K562 (cell line): ENCODE measurements around the gene NCOA6. TPM values are rescaled to one million over a fixed set of nuclear protein-coding genes. Genes with fewer than 3 reads are reported as not detected.

Source experiments
- MTA3 ChIP-seq: fragments of 450-650 bp; formaldehyde crosslinking; IDR thresholded peaks from 2 replicates; pipeline ENCODE4 v1.6.1; 2017; ENCODE audit warnings: mild to moderate bottlenecking, borderline replicate concordance
- ZBTB43 ChIP-seq: sonication (generic); formaldehyde crosslinking; IDR thresholded peaks from 2 replicates; pipeline ENCODE4 v1.8.0; 2023; ENCODE audit warnings: mild to moderate bottlenecking, missing genetic modification reagents
- ZNF384 ChIP-seq: IDR thresholded peaks from 2 replicates; pipeline ENCODE4 v1.6.1; 2012; ENCODE audit warnings: low read depth, low read length, improper control_type of control experiment
- polyA plus RNA-seq, 8 experiments: library from polyadenylated mRNA; depleted of rRNA in 4 of 8; stranded (reverse) in 5 of 8; unstranded in 3 of 8; fragments of >200 nt; fragmentation: Nextera tagmentation in 2 of 8; fragmentation: Illumina TruSeq in 1 of 8; extraction: Ambion mirVana in 2 of 8; extraction: Trizol in 1 of 8; gene quantifications; 2 replicates each; pipeline versions ENCODE4 v1.2.1 to v1.2.3, GENCODE V29; 2011 to 2014; ENCODE audit warnings: inconsistent platforms in 1 of 8, missing spikeins in 1 of 8
- total RNA-seq, 7 experiments: library from RNA; depleted of rRNA in 6 of 7; stranded (reverse); fragments of >200 nt in 6 of 7; fragmentation: Illumina TruSeq in 2 of 7; extraction: Trizol in 2 of 7; gene quantifications; 2 replicates each; pipeline versions ENCODE4 v1.2.1 to v1.2.3, GENCODE V29; 2011 to 2021; ENCODE audit warnings: low replicate concordance in 1 of 7
- TF ChIP-seq, protein P1 (sequence below), 2 experiments: fragments of 450-650 bp in 1 of 2; sonication (generic) in 1 of 2; formaldehyde crosslinking in 1 of 2; IDR thresholded peaks; 2 replicates each; pipeline versions ENCODE4 v1.7.1 to v1.9.0; 2016 to 2022; ENCODE audit warnings: inconsistent platforms in 1 of 2, mild to moderate bottlenecking in 1 of 2, missing genetic modification reagents in 1 of 2
- TF ChIP-seq, protein P2 (sequence below), 2 experiments: IDR thresholded peaks; 2 replicates each; pipeline ENCODE4 v1.6.1; 2012; ENCODE audit warnings: improper control_type of control experiment in 2 of 2, low read depth in 2 of 2, low read length in 2 of 2, borderline replicate concordance in 1 of 2
- TF ChIP-seq, protein P3 (sequence below): sonication (generic); formaldehyde crosslinking; IDR thresholded peaks from 2 replicates; pipeline ENCODE4 v1.8.1; 2023; ENCODE audit warnings: mild to moderate bottlenecking, missing genetic modification reagents

The NCOA6 gene
- total and polyA plus RNA-seq, 9 of the 15 experiments (the other 6 are each of a cell fraction or from before 2014, with no cell fraction given): 6.1 to 25.0 (median 9.5) TPM

DNA sequence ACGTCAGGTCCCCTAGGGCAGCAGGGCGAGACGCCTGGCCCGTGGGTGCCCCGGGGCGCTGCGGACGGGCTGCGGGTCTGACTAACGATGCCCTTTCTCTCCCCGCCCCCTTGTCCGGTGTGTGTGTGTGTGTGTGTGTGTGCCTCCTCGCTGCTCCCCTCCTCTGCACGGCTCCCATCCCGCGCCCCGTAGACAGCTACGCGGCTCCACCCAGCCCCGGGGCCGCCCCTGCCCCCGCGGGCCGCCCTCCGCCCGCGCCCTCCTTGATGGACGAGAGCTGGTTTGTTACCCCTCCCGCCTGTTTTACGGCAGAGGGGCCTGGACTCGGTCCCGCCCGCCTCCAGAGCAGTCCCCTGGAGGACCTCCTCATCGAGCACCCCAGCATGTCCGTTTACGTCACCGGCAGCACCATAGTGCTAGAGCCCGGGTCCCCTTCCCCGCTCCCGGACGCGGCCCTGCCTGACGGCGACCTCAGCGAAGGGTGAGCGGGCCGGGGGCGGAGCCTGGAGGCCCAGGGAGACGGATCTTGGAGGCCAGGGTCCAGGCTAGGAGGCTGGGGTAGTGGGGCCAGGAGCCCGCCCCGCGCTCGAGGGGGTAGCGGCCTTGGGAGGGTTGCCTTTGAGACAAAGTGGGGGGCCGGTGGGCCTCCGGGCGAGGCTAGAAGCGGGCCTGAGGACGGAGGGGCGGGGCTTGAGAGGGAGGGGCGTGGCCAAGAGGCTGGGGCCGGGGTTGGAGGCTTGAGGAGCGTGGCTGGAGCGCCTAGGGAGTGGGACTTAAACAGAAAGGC lies 116.2 kb downstream of the NCOA6 start (continued):
- peak; percentile 28; the same call in 1 of the 2 replicates for TF ChIP-seq ZBTB43
- TF ChIP-seq, protein P1, sequence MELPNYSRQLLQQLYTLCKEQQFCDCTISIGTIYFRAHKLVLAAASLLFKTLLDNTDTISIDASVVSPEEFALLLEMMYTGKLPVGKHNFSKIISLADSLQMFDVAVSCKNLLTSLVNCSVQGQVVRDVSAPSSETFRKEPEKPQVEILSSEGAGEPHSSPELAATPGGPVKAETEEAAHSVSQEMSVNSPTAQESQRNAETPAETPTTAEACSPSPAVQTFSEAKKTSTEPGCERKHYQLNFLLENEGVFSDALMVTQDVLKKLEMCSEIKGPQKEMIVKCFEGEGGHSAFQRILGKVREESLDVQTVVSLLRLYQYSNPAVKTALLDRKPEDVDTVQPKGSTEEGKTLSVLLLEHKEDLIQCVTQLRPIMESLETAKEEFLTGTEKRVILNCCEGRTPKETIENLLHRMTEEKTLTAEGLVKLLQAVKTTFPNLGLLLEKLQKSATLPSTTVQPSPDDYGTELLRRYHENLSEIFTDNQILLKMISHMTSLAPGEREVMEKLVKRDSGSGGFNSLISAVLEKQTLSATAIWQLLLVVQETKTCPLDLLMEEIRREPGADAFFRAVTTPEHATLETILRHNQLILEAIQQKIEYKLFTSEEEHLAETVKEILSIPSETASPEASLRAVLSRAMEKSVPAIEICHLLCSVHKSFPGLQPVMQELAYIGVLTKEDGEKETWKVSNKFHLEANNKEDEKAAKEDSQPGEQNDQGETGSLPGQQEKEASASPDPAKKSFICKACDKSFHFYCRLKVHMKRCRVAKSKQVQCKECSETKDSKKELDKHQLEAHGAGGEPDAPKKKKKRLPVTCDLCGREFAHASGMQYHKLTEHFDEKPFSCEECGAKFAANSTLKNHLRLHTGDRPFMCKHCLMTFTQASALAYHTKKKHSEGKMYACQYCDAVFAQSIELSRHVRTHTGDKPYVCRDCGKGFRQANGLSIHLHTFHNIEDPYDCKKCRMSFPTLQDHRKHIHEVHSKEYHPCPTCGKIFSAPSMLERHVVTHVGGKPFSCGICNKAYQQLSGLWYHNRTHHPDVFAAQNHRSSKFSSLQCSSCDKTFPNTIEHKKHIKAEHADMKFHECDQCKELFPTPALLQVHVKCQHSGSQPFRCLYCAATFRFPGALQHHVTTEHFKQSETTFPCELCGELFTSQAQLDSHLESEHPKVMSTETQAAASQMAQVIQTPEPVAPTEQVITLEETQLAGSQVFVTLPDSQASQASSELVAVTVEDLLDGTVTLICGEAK (IDR thresholded peaks at IDR 0.05): no peak
- TF ChIP-seq, protein P1 (CRISPR knock-in tag; IDR thresholded peaks at IDR 0.05): no peak
- TF ChIP-seq MTA3: peak; percentile 74; the same call in 1 of the 2 replicates
- TF ChIP-seq, protein P2, sequence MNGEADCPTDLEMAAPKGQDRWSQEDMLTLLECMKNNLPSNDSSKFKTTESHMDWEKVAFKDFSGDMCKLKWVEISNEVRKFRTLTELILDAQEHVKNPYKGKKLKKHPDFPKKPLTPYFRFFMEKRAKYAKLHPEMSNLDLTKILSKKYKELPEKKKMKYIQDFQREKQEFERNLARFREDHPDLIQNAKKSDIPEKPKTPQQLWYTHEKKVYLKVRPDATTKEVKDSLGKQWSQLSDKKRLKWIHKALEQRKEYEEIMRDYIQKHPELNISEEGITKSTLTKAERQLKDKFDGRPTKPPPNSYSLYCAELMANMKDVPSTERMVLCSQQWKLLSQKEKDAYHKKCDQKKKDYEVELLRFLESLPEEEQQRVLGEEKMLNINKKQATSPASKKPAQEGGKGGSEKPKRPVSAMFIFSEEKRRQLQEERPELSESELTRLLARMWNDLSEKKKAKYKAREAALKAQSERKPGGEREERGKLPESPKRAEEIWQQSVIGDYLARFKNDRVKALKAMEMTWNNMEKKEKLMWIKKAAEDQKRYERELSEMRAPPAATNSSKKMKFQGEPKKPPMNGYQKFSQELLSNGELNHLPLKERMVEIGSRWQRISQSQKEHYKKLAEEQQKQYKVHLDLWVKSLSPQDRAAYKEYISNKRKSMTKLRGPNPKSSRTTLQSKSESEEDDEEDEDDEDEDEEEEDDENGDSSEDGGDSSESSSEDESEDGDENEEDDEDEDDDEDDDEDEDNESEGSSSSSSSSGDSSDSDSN (IDR thresholded peaks at IDR 0.05; ENCODE audit: borderline replicate concordance in 1 of 2, low read depth in 2 of 2, low read length in 2 of 2): peak in 1 of 2 experiments; percentile 50; a peak in 1 of 4 replicates
- TF ChIP-seq ZNF384: no peak
- TF ChIP-seq, protein P3, sequence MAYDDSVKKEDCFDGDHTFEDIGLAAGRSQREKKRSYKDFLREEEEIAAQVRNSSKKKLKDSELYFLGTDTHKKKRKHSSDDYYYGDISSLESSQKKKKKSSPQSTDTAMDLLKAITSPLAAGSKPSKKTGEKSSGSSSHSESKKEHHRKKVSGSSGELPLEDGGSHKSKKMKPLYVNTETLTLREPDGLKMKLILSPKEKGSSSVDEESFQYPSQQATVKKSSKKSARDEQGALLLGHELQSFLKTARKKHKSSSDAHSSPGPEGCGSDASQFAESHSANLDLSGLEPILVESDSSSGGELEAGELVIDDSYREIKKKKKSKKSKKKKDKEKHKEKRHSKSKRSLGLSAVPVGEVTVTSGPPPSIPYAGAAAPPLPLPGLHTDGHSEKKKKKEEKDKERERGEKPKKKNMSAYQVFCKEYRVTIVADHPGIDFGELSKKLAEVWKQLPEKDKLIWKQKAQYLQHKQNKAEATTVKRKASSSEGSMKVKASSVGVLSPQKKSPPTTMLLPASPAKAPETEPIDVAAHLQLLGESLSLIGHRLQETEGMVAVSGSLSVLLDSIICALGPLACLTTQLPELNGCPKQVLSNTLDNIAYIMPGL (CRISPR knock-in tag): no peak
